Measurements from ENCODE around the gene NUS1. TPM values are rescaled to one million over a fixed set of nuclear protein-coding genes. Genes with fewer than 3 reads are reported as not detected.
"Not testable (repeated sequence)": the region's sequence is repeated elsewhere in the genome, so short reads cannot be mapped to it uniquely, and the experiment has no call there.

Gene NUS1
- 24.6 TPM for total RNA-seq
- 10 to 100 TPM; 12.6 to 16.7 (median 14.8) TPM for polyA plus RNA-seq

DNA sequence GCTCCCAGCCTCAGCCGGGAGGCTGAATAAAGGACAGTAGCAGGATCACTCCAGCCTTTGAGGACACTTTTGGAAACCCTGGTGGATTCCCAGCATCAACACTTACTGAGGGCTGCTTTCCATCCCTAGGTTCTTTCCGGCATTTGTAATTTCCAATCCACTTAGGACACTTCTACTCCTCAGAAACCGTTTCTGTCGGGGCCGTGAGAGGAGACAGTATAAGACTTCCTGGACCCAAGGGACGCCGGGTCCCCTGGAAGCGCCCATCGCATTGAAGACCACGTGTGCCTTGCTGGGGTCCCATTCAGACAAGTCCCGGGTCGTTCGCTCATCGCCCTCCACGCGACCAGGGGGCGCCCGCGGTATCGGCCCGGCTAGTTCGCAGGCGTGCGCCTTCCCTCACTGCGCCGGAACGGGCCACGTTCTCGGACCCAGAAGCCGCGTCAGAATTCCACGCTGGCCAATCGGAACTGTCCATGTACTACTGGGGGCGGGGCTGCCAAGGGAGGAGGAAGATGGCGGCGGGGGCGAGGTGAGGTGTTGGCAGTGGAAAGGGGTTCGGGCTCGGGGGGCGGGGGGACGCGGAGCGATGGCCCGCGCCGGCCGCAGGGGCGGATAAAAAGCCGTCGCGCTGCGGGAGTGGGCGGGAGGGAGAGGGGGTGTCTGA lies at the start of gene NUS1:
TSS of gene NUS1 (plus strand) at position 479 of the 667 bp plus-strand sequence. CDS start 202 bp downstream, outside the sequence.
- Histone ChIP-seq H3K27me3 (ENCODE audit: control insufficient read depth, insufficient read depth, low read length) (no peaks in the 10 kb centered on the region), H3K4me3 (ENCODE audit: low read depth, low read length) (peak within 1 kb of the TSS; percentile 93), H3K36me3 (ENCODE audit: control insufficient read depth, insufficient read depth, low read length) (no peaks in the 10 kb centered on the region), H3K4me1 (ENCODE audit: control insufficient read depth, insufficient read depth, low read length, poor library complexity, severe bottlenecking) (peaks cover 46% of the 10 kb centered on the region), H3K27ac (ENCODE audit: insufficient read depth, low read length, poor library complexity, severe bottlenecking) (peak within 1 kb of the TSS; percentile 62), H3K9me3 (ENCODE audit: control insufficient read depth in 2 of 2, low read length in 2 of 2) (no peaks in the 10 kb centered on the region)
- Mint-ChIP-seq H3K9me3 (peaks cover 0 to 1% (median 0%) of the 10 kb centered on the region in 7 donors), H3K27me3 (peaks cover 5% of the 10 kb centered on the region), H3K4me1 (peaks cover 20 to 56% (median 46%) of the 10 kb centered on the region in 4 donors), H3K36me3 (peaks cover 14% of the 10 kb centered on the region), H3K27ac (peak within 1 kb of the TSS; percentile 76 to 92 (median 92)), H3K4me3 (peak within 1 kb of the TSS; percentile 82 to 97 (median 92))
- ATAC-seq (ENCODE audit: low read depth in 2 of 2), result peak; percentile 99
- DNase-seq, result peak; percentile 97 to 98 (median 97)

DNA sequence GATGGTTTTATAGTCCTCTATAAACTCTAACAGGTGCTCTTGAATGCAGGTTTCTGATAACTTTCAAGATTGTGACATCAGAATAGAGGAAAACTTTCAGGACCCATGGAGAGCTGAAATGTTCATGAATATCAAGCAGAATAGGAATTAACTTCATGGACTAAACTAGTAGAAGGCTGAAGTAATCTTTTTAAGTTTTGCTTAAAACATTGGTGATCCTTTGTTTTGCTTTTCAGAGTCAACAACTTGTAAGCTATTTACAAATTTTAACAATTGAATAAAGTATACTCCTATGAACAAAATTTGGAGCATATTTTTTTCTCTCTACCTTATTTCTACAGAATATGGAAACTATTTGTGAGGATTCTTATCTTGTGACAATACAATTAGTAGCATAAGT lies 47.7 kb upstream of the NUS1 start:
- no peak overlapping the region for H3K27ac ChIP-seq (ENCODE audit: insufficient read depth, low read length, poor library complexity, severe bottlenecking)
- Mint-ChIP-seq H3K36me3 (no peaks in the 10 kb centered on the region), H3K4me1 (peaks cover 0 to 4% (median 0%) of the 10 kb centered on the region in 4 donors), H3K27me3 (peaks cover 19% of the 10 kb centered on the region), H3K27ac (no peak overlapping the region), H3K4me3 (no peak overlapping the region), H3K9me3 (peaks cover 0 to 13% (median 6%) of the 10 kb centered on the region in 7 donors)
- peaks cover 10 to 13% of the 10 kb centered on the region in 2 experiments for H3K9me3 ChIP-seq (ENCODE audit: control insufficient read depth in 2 of 2, low read length in 2 of 2)
- no peaks in the 10 kb centered on the region for H3K4me1 ChIP-seq (ENCODE audit: control insufficient read depth, insufficient read depth, low read length, poor library complexity, severe bottlenecking)
- no peaks in the 10 kb centered on the region for H3K36me3 ChIP-seq (ENCODE audit: control insufficient read depth, insufficient read depth, low read length)
- H3K4me3 ChIP-seq (ENCODE audit: low read depth, low read length), result no peak overlapping the region
- ATAC-seq (ENCODE audit: low read depth in 2 of 2), result no peak
- H3K27me3 ChIP-seq (ENCODE audit: control insufficient read depth, insufficient read depth, low read length), result no peaks in the 10 kb centered on the region
- DNase-seq, result no peak

DNA sequence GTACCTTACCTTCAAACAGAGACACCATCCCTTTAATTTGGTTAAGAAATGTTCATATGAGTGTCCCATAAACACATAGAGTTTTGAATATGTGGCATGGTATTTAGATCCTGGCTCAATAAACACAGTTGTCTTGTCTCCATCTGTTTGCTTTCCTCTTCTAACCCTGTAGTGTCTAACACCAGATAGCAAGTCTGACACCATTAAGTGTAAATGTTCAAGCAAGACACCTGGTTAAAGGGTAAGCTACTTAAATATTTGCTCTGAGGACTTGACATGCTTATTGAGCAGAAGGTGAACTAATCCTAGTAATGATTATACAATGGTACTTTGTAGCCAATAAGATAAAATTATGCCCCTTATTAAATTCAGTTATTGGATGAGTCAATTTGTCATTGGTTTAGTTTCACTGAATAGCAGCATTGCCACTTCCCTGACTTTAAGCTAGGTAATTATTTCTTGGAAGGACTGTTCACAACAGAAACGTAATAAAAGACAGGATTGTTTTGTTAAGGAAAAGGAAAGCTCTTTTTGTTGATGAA lies 46.1 kb upstream of the NUS1 start:
- Mint-ChIP-seq H3K27me3 (peaks cover 16% of the 10 kb centered on the region), H3K4me3 (no peak overlapping the region), H3K27ac (no peak overlapping the region), H3K36me3 (no peaks in the 10 kb centered on the region), H3K4me1 (no peaks in the 10 kb centered on the region), H3K9me3 (peaks cover 0 to 10% (median 6%) of the 10 kb centered on the region in 7 donors)
- Histone ChIP-seq H3K4me3 (ENCODE audit: low read depth, low read length) (no peak overlapping the region), H3K27me3 (ENCODE audit: control insufficient read depth, insufficient read depth, low read length) (no peaks in the 10 kb centered on the region), H3K4me1 (ENCODE audit: control insufficient read depth, insufficient read depth, low read length, poor library complexity, severe bottlenecking) (no peaks in the 10 kb centered on the region), H3K9me3 (ENCODE audit: control insufficient read depth in 2 of 2, low read length in 2 of 2) (peaks cover 8 to 13% of the 10 kb centered on the region in 2 experiments), H3K27ac (ENCODE audit: insufficient read depth, low read length, poor library complexity, severe bottlenecking) (no peak overlapping the region), H3K36me3 (ENCODE audit: control insufficient read depth, insufficient read depth, low read length) (no peaks in the 10 kb centered on the region)
- DNase-seq (no peak), ATAC-seq (ENCODE audit: low read depth in 2 of 2) (no peak)

DNA sequence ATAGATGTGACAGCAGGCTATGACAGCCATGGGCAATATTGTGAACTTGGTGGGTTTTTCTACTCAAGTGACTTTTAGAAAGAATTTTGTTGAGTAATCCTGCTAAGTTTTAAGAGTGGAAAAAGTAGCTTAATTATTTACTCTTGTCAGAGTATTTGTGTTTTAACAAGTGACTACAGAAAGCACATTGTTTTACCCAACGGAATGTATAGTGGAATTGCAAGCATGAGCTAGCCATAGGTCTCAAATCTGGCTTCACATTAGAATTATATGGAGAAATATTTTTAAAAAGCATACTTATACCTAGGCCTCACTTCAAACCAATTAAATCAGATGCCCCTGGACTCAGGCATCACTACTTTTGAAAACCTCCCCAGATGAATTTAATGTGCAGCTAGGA lies 37.5 kb upstream of the NUS1 start:
- no peak overlapping the region for H3K27ac Mint-ChIP-seq
- peaks cover 0 to 4% (median 0%) of the 10 kb centered on the region in 7 donors for H3K9me3 Mint-ChIP-seq
- Histone ChIP-seq H3K9me3 (ENCODE audit: control insufficient read depth in 2 of 2, low read length in 2 of 2) (no peaks in the 10 kb centered on the region), H3K36me3 (ENCODE audit: control insufficient read depth, insufficient read depth, low read length) (no peaks in the 10 kb centered on the region), H3K4me3 (ENCODE audit: low read depth, low read length) (no peak overlapping the region), H3K4me1 (ENCODE audit: control insufficient read depth, insufficient read depth, low read length, poor library complexity, severe bottlenecking) (no peaks in the 10 kb centered on the region), H3K27ac (ENCODE audit: insufficient read depth, low read length, poor library complexity, severe bottlenecking) (no peak overlapping the region), H3K27me3 (ENCODE audit: control insufficient read depth, insufficient read depth, low read length) (peaks cover 2% of the 10 kb centered on the region)
- H3K36me3 Mint-ChIP-seq, result no peaks in the 10 kb centered on the region
- ATAC-seq (ENCODE audit: low read depth in 2 of 2) (no peak), DNase-seq (no peak)
- H3K4me3 Mint-ChIP-seq, result no peak overlapping the region
- H3K4me1 Mint-ChIP-seq, result no peaks in the 10 kb centered on the region
- H3K27me3 Mint-ChIP-seq, result peaks cover 16% of the 10 kb centered on the region

DNA sequence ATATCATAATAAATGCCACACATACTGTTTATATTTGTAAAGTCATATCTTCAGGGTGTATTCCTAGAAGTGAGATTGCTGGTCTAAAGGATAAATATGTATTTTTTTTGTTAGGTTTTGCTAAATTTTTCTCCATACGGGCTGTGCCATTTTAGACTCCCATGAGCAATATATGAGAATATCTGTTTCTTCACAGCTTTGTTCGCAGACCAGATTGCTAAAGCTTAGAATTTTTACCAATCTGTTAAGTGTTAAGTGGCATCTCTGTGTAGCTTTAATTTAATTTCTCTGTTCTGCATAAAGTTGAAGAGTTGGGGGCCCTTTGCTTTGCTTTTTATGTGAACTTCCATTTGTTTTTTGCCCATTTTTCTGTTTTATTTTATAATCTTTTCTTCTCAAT lies 32.3 kb upstream of the NUS1 start:
- Mint-ChIP-seq H3K4me3 (no peak overlapping the region), H3K36me3 (no peaks in the 10 kb centered on the region), H3K9me3 (peaks cover 0 to 4% (median 0%) of the 10 kb centered on the region in 7 donors), H3K27me3 (peaks cover 12% of the 10 kb centered on the region), H3K27ac (no peak overlapping the region), H3K4me1 (no peaks in the 10 kb centered on the region)
- no peak overlapping the region for H3K4me3 ChIP-seq (ENCODE audit: low read depth, low read length)
- H3K27me3 ChIP-seq (ENCODE audit: control insufficient read depth, insufficient read depth, low read length), result peaks cover 1% of the 10 kb centered on the region
- H3K4me1 ChIP-seq (ENCODE audit: control insufficient read depth, insufficient read depth, low read length, poor library complexity, severe bottlenecking), result no peaks in the 10 kb centered on the region
- DNase-seq (no peak), ATAC-seq (ENCODE audit: low read depth in 2 of 2) (no peak)
- H3K36me3 ChIP-seq (ENCODE audit: control insufficient read depth, insufficient read depth, low read length), result no peaks in the 10 kb centered on the region
- H3K27ac ChIP-seq (ENCODE audit: insufficient read depth, low read length, poor library complexity, severe bottlenecking), result no peak overlapping the region
- no peaks in the 10 kb centered on the region for H3K9me3 ChIP-seq (ENCODE audit: control insufficient read depth in 2 of 2, low read length in 2 of 2)

DNA sequence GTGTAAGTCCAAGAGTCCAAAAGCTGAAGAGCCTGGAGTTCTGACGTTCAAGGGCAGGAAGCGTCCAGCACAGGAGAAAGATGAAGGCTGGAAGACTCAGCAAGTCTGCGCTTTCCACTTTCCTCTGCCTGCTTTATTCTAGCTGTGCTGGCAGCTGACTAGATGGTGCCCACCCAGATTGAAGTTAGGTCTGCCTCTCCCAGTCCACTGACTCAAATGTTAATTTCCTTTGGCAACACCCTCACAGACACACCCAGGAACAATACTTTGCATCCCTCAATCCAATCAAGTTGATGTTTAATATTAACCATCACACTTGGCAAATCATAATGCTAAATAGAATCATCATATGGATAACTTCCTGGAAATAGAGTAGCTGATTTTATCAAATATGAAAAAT lies 23.3 kb upstream of the NUS1 start:
- not testable (repeated sequence) for H3K36me3 ChIP-seq (ENCODE audit: control insufficient read depth, insufficient read depth, low read length); H3K4me1 ChIP-seq (ENCODE audit: control insufficient read depth, insufficient read depth, low read length, poor library complexity, severe bottlenecking); H3K27ac ChIP-seq (ENCODE audit: insufficient read depth, low read length, poor library complexity, severe bottlenecking); H3K9me3 ChIP-seq (ENCODE audit: control insufficient read depth in 2 of 2, low read length in 2 of 2); DNase-seq; H3K4me1 Mint-ChIP-seq; H3K9me3 Mint-ChIP-seq; H3K4me3 ChIP-seq (ENCODE audit: low read depth, low read length); H3K27me3 ChIP-seq (ENCODE audit: control insufficient read depth, insufficient read depth, low read length); H3K27ac Mint-ChIP-seq; H3K27me3 Mint-ChIP-seq; ATAC-seq (ENCODE audit: low read depth in 2 of 2); H3K4me3 Mint-ChIP-seq; H3K36me3 Mint-ChIP-seq

DNA sequence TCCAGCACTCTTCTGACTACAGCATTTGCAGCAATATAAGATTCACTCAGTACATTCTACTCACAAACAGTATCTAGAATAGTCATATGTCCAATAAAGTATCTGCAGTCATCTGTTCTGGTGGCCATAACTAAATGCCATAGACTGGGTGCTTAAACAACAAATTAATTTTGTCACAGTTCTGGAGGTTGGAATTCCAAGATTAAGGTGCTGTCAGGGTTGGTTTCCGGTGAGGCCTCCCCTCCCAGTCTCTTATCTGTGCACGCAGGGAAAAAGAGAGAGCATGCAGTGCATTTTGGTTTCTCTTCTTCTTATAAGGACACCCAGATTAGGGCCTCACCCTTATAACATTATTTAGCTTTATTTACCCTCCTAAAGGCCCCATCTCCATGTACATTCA lies 21.3 kb upstream of the NUS1 start:
- H3K27ac Mint-ChIP-seq, result no peak overlapping the region
- DNase-seq, result no peak
- peaks cover 0 to 9% (median 0%) of the 10 kb centered on the region in 4 donors for H3K4me1 Mint-ChIP-seq
- H3K9me3 Mint-ChIP-seq, result peaks cover 0 to 3% (median 0%) of the 10 kb centered on the region in 7 donors
- H3K4me3 ChIP-seq (ENCODE audit: low read depth, low read length), result no peak overlapping the region
- H3K9me3 ChIP-seq (ENCODE audit: control insufficient read depth in 2 of 2, low read length in 2 of 2), result no peaks in the 10 kb centered on the region
- H3K27ac ChIP-seq (ENCODE audit: insufficient read depth, low read length, poor library complexity, severe bottlenecking), result no peak overlapping the region
- H3K27me3 ChIP-seq (ENCODE audit: control insufficient read depth, insufficient read depth, low read length), result no peaks in the 10 kb centered on the region
- peaks cover 4% of the 10 kb centered on the region for H3K27me3 Mint-ChIP-seq
- no peaks in the 10 kb centered on the region for H3K4me1 ChIP-seq (ENCODE audit: control insufficient read depth, insufficient read depth, low read length, poor library complexity, severe bottlenecking)
- no peaks in the 10 kb centered on the region for H3K36me3 ChIP-seq (ENCODE audit: control insufficient read depth, insufficient read depth, low read length)
- no peaks in the 10 kb centered on the region for H3K36me3 Mint-ChIP-seq
- ATAC-seq (ENCODE audit: low read depth in 2 of 2), result no peak
- H3K4me3 Mint-ChIP-seq, result no peak overlapping the region

DNA sequence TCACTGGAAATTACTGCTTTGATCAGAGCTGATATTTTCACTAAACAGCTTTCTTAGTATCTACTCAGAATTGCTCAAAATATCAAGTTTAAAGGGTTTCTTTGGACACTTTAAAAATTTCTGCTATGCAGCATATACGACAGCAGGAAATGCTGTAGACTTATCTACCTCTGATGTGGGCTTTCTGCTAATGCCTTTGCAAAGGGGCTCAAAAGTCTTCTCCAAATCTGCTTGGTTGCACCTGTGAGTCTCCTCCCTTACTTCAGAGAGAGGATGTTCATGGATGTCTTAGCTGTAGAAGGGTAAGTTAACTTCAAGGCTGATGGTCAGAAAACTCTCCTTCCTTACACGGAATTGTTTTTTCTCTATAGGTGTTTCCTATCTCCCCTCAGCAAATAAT lies 19.9 kb upstream of the NUS1 start:
- Histone ChIP-seq H3K4me1 (ENCODE audit: control insufficient read depth, insufficient read depth, low read length, poor library complexity, severe bottlenecking) (no peaks in the 10 kb centered on the region), H3K4me3 (ENCODE audit: low read depth, low read length) (no peak overlapping the region), H3K27me3 (ENCODE audit: control insufficient read depth, insufficient read depth, low read length) (no peaks in the 10 kb centered on the region), H3K36me3 (ENCODE audit: control insufficient read depth, insufficient read depth, low read length) (no peaks in the 10 kb centered on the region), H3K9me3 (ENCODE audit: control insufficient read depth in 2 of 2, low read length in 2 of 2) (no peaks in the 10 kb centered on the region), H3K27ac (ENCODE audit: insufficient read depth, low read length, poor library complexity, severe bottlenecking) (no peak overlapping the region)
- Mint-ChIP-seq H3K27ac (peak overlapping the region in 1 of 3 donors; percentile 37), H3K27me3 (no peaks in the 10 kb centered on the region), H3K4me3 (no peak overlapping the region), H3K4me1 (peaks cover 0 to 9% (median 0%) of the 10 kb centered on the region in 4 donors), H3K9me3 (peaks cover 0 to 2% (median 0%) of the 10 kb centered on the region in 7 donors), H3K36me3 (no peaks in the 10 kb centered on the region)
- DNase-seq (peak in 1 of 3 donors; percentile 24), ATAC-seq (ENCODE audit: low read depth in 2 of 2) (peak; percentile 69 to 75)

Measured in CD4-positive, CD25-positive, alpha-beta regulatory T cell (primary cell).